A673 (cell line): ENCODE data around the gene WNT11. TPM values are rescaled to one million over a fixed set of nuclear protein-coding genes. Genes with fewer than 3 reads are reported as not detected.

Experiments
- BruUV-seq: library from RNA; stranded (reverse); fragments of 400-500 nt; replicated peaks from 2 replicates; lab custom pipeline; 2021; lab: Mats Ljungman, UMichigan
- CTCF ChIA-PET: fragments of 300-600 bp; sonication (Branson Sonifier 250); formaldehyde crosslinking; loops from one replicate; lab custom pipeline; 2022; ENCODE audit warnings: antibody characterized with exemption; lab: Charles Lee
- POLR2A ChIA-PET: fragments of 300-600 bp; sonication (Branson Sonifier 250); formaldehyde crosslinking; loops from one replicate; lab custom pipeline; 2022; ENCODE audit warnings: antibody characterized with exemption; ENCODE audit not compliant: low non-redundant PET; lab: Charles Lee
- DNase-seq: peaks from one replicate; pipeline ENCODE4 v3.0.0-alpha.2; 2015; ENCODE audit warnings: low spot score
- H3K27ac ChIP-seq: fragments of 200-600 bp; sonication (generic); 2 replicates; pipeline ENCODE4 v1.5.1; 2016; ENCODE audit warnings: mixed run types, low read depth, mild to moderate bottlenecking, mixed read lengths, antibody characterized with exemption, low read length; ENCODE audit not compliant: poor library complexity, severe bottlenecking
- H3K27me3 ChIP-seq: fragments of 200-600 bp; sonication (generic); replicated peaks from 2 replicates; pipeline ENCODE4 v1.6.1; 2017; ENCODE audit warnings: mixed run types, low read depth, mild to moderate bottlenecking, mixed read lengths, antibody characterized with exemption, low read length; ENCODE audit not compliant: insufficient read depth, poor library complexity
- H3K36me3 ChIP-seq: fragments of 200-600 bp; sonication (generic); 2 replicates; pipeline ENCODE4 v1.6.1; 2016; ENCODE audit warnings: mixed run types, mild to moderate bottlenecking, mixed read lengths, antibody characterized with exemption, low read length; ENCODE audit not compliant: insufficient read depth, poor library complexity, severe bottlenecking
- H3K4me1 ChIP-seq: fragments of 200-600 bp; sonication (generic); 2 replicates; pipeline ENCODE4 v1.6.1; 2017; ENCODE audit warnings: mixed run types, mild to moderate bottlenecking, mixed read lengths, antibody characterized with exemption, low read length; ENCODE audit not compliant: insufficient read depth, poor library complexity, severe bottlenecking
- H3K4me3 ChIP-seq: fragments of 200-600 bp; sonication (generic); 2 replicates; pipeline ENCODE4 v1.5.1; 2016; ENCODE audit warnings: low read depth, mixed run types, mild to moderate bottlenecking, mixed read lengths, low read length; ENCODE audit not compliant: poor library complexity, severe bottlenecking
- H3K9me3 ChIP-seq: fragments of 200-600 bp; sonication (generic); 2 replicates; pipeline ENCODE4 v1.6.1; 2016; ENCODE audit warnings: mixed run types, low read depth, mild to moderate bottlenecking, mixed read lengths, antibody characterized with exemption, low read length; ENCODE audit not compliant: poor library complexity, severe bottlenecking
- CTCF ChIP-seq: fragments of 300-800, 200-600 bp; sonication (generic); conservative IDR thresholded peaks from 2 replicates; pipeline ENCODE4 v1.5.1; 2017; ENCODE audit warnings: low read depth, mild to moderate bottlenecking, antibody characterized with exemption, low read length, moderate library complexity, mixed read lengths
- EZH2 ChIP-seq: fragments of 200-600 bp; sonication (generic); IDR thresholded peaks from 2 replicates; pipeline ENCODE4 v1.6.1; 2017; ENCODE audit warnings: borderline replicate concordance, low read depth, mild to moderate bottlenecking, mixed read lengths, antibody characterized with exemption, low read length; ENCODE audit not compliant: poor library complexity, severe bottlenecking
- intact Hi-C: fragments of 100-400 bp; cut with micrococcal nuclease; formaldehyde crosslinking; loops from one replicate; pipeline ENCODE4 v1.10.0; 2022; ENCODE audit not compliant: unreplicated experiment
- total RNA-seq: library from RNA; stranded (reverse); gene quantifications from 2 replicates; pipeline ENCODE4 v1.2.3, GENCODE V29; 2021

The WNT11 gene
- total RNA-seq, 1 experiment from 2014 or later, result 1.2 TPM

GRCh38 chr11:76176463-76176862 lies 29.8 kb downstream of the WNT11 start:
- H3K27me3 ChIP-seq, result no peaks in the 10 kb centered on the region
- TF ChIP-seq CTCF, result no peak
- no peak for TF ChIP-seq EZH2
- CTCF ChIA-PET, result no interaction called here

DNA sequence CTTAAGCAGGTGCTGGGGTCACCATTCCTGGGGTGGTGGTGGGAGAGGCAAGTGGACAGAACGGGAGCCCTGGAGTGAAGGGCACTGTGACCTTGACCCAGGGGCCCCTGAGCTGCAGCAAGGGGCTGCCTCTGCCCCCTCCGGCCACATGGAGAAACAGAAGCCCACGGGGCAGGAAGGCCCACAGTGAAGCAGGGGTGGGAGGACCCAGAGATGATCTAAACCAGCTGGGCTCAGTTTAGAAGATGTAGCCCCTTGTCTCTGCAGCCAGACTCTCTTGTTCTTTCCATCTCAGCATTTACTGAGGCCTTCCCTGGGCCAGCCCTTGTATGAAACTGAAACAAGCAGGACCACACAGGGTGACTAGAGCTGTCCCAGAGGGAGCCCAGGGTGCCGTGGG lies 30.5 kb downstream of the WNT11 start:
- no peak for DNase-seq
- Histone ChIP-seq H3K27me3 (no peaks in the 10 kb centered on the region), H3K4me3 (no peak overlapping the region), H3K36me3 (no peaks in the 10 kb centered on the region), H3K9me3 (no peaks in the 10 kb centered on the region), H3K4me1 (no peaks in the 10 kb centered on the region), H3K27ac (no peak overlapping the region)
- CTCF ChIA-PET, result no interaction called here
- BruUV-seq, result no TSS peak
- intact Hi-C loops, result loop anchor here (1.0 kb wide), 1 partner anchor 19 kb away; no protein-coding TSS in a partner anchor
- TF ChIP-seq CTCF, result no peak
- no peak for TF ChIP-seq EZH2
- POLR2A ChIA-PET, result no interaction called here

More at GRCh38 chr11:76176463-76176862, 29.8 kb downstream of the WNT11 start:
- no peak overlapping the region for H3K4me3 ChIP-seq
- POLR2A ChIA-PET, result no interaction called here
- no TSS peak for BruUV-seq
- intact Hi-C loops, result no loop called here
- H3K27ac ChIP-seq, result no peak overlapping the region
- no peaks in the 10 kb centered on the region for H3K4me1 ChIP-seq
- H3K36me3 ChIP-seq, result no peaks in the 10 kb centered on the region
- DNase-seq, result no peak
- no peaks in the 10 kb centered on the region for H3K9me3 ChIP-seq

GRCh38 chr11:76174330-76174729 lies 32.0 kb downstream of the WNT11 start:
- no peaks in the 10 kb centered on the region for H3K36me3 ChIP-seq
- intact Hi-C loops, result no loop called here
- BruUV-seq, result no TSS peak
- no peaks in the 10 kb centered on the region for H3K27me3 ChIP-seq
- DNase-seq, result no peak
- no peaks in the 10 kb centered on the region for H3K9me3 ChIP-seq
- TF ChIP-seq EZH2 (no peak), CTCF (no peak)
- ChIA-PET POLR2A (no interaction called here), CTCF (no interaction called here)
- no peak overlapping the region for H3K27ac ChIP-seq
- no peak overlapping the region for H3K4me3 ChIP-seq
- no peaks in the 10 kb centered on the region for H3K4me1 ChIP-seq
